ENCODE results near the gene RDX.

DNA sequence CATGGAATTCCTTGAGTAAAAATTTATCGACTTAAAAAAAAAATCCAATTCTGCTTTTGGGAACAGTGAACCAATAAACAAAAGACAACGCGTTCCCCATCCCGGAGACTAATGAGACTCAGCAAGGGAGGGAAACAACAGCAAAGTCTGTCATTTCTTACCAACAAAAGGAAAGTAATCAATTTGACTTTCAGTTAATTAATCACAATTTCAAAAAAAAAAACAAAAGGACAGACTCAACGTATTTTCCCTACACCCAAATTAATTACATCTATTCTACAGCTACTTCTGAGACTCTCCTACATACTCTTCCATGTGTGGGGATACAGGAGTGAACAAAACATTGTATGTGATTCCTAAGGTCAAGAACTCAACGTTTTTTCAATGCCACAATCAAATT is 1.9 kb downstream of the RDX start:
- TF ChIP-seq, protein P1, sequence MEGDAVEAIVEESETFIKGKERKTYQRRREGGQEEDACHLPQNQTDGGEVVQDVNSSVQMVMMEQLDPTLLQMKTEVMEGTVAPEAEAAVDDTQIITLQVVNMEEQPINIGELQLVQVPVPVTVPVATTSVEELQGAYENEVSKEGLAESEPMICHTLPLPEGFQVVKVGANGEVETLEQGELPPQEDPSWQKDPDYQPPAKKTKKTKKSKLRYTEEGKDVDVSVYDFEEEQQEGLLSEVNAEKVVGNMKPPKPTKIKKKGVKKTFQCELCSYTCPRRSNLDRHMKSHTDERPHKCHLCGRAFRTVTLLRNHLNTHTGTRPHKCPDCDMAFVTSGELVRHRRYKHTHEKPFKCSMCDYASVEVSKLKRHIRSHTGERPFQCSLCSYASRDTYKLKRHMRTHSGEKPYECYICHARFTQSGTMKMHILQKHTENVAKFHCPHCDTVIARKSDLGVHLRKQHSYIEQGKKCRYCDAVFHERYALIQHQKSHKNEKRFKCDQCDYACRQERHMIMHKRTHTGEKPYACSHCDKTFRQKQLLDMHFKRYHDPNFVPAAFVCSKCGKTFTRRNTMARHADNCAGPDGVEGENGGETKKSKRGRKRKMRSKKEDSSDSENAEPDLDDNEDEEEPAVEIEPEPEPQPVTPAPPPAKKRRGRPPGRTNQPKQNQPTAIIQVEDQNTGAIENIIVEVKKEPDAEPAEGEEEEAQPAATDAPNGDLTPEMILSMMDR (conservative IDR thresholded peaks at IDR 0.05 in 1 of 2, IDR thresholded peaks at IDR 0.05 in 1 of 2; ENCODE audit: low read depth in 1 of 2, low read length in 2 of 2) = no peak
- no peak for TF ChIP-seq EZH2 (IDR thresholded peaks at IDR 0.05; ENCODE audit: low read length, missing control alignments)

Measured in fibroblast of lung (primary cell).